HEK293 (cell line): ENCODE results near the gene OVOL2.
A peak's percentile ranks its signal among the peaks of the same experiment; 100 is the strongest.
"Not testable (repeated sequence)": the region's sequence is repeated elsewhere in the genome, so short reads cannot be mapped to it uniquely, and the experiment has no call there.

Source experiments
- CTCF ChIA-PET: fragments of 350-600 bp; formaldehyde crosslinking; extraction: SDS; loops from one replicate; lab custom pipeline; 2021; ENCODE audit warnings: antibody characterized with exemption; lab: Yijun Ruan, JAX
- POLR2A ChIA-PET: fragments of 300-600 bp; formaldehyde crosslinking; extraction: SDS; loops from one replicate; lab custom pipeline; 2020; ENCODE audit warnings: antibody characterized with exemption, inconsistent platforms; lab: Yijun Ruan, JAX
- H3K27ac ChIP-seq: fragments of 200-500 bp; sonication (Bioruptor generic); 2 replicates; pipeline ENCODE4 v1.5.1; 2014; ENCODE audit warnings: low read depth, low read length, control low read depth, inconsistent platforms; ENCODE audit errors: extremely low read depth
- H3K36me3 ChIP-seq, 2 experiments: fragments of 200-500 bp in 1 of 2; sonication (Bioruptor generic) in 1 of 2; 1 replicate in 1 of 2; 2 replicates in 1 of 2; pipeline ENCODE4 v1.5.1; 2014 to 2017; ENCODE audit warnings: inconsistent platforms in 2 of 2, low read length in 2 of 2; ENCODE audit not compliant: control insufficient read depth in 2 of 2, insufficient read depth in 1 of 2
- H3K4me1 ChIP-seq: fragments of 200-500 bp; sonication (Bioruptor generic); 2 replicates; pipeline ENCODE4 v1.5.1; 2014; ENCODE audit warnings: mild to moderate bottlenecking, low read length, inconsistent platforms; ENCODE audit not compliant: control insufficient read depth, insufficient read depth
- H3K4me3 ChIP-seq: 2 replicates; pipeline ENCODE4 v1.5.1; 2011; ENCODE audit warnings: low read depth, mild to moderate bottlenecking, control low read depth, low read length, moderate library complexity
- H3K9me3 ChIP-seq: fragments of 200-500 bp; sonication (Bioruptor generic); 2 replicates; pipeline ENCODE4 v1.5.1; 2014; ENCODE audit warnings: low read depth, low read length, inconsistent platforms; ENCODE audit not compliant: control insufficient read depth, insufficient read depth
- CTCF ChIP-seq: fragments of 450-650 bp; formaldehyde crosslinking; IDR thresholded peaks from 2 replicates; pipeline ENCODE4 v1.5.1; 2016; ENCODE audit warnings: missing biosample characterization, missing genetic modification characterization
- HOXC10 ChIP-seq: sonication (generic); formaldehyde crosslinking; IDR thresholded peaks from 2 replicates; pipeline ENCODE4 v1.8.1; 2023; ENCODE audit warnings: mild to moderate bottlenecking, missing genetic modification reagents
- SP2 ChIP-seq: fragments of 450-650 bp; formaldehyde crosslinking; IDR thresholded peaks from 2 replicates; pipeline ENCODE4 v1.5.1; 2016; ENCODE audit warnings: missing biosample characterization, missing genetic modification characterization
- WT1 ChIP-seq: fragments of 450-650 bp; formaldehyde crosslinking; IDR thresholded peaks from 2 replicates; pipeline ENCODE4 v1.5.1; 2016; ENCODE audit warnings: missing biosample characterization, missing genetic modification characterization
- ZBTB21 ChIP-seq: fragments of 450-650 bp; formaldehyde crosslinking; IDR thresholded peaks from 2 replicates; pipeline ENCODE4 v1.5.1; 2017; ENCODE audit warnings: missing biosample characterization, missing genetic modification characterization
- ZNF169 ChIP-seq: fragments of 450-650 bp; formaldehyde crosslinking; IDR thresholded peaks from 2 replicates; pipeline ENCODE4 v1.5.1; 2016; ENCODE audit warnings: missing biosample characterization, missing genetic modification characterization
- ZNF19 ChIP-seq: fragments of 450-650 bp; formaldehyde crosslinking; IDR thresholded peaks from 2 replicates; pipeline ENCODE4; 2016; ENCODE audit warnings: missing biosample characterization, missing genetic modification characterization, low read depth
- ZNF2 ChIP-seq: fragments of 450-650 bp; formaldehyde crosslinking; IDR thresholded peaks from 2 replicates; pipeline ENCODE4 v1.5.1; 2016; ENCODE audit warnings: missing biosample characterization, missing genetic modification characterization
- ZNF366 ChIP-seq: fragments of 450-650 bp; formaldehyde crosslinking; conservative IDR thresholded peaks from 2 replicates; pipeline ENCODE4 v1.5.1; 2016; ENCODE audit warnings: missing biosample characterization, missing genetic modification characterization
- ZNF501 ChIP-seq: fragments of 450-650 bp; formaldehyde crosslinking; IDR thresholded peaks from 2 replicates; pipeline ENCODE4 v1.5.1; 2016; ENCODE audit warnings: missing biosample characterization, missing genetic modification characterization
- ZNF610 ChIP-seq: fragments of 450-650 bp; formaldehyde crosslinking; IDR thresholded peaks from 2 replicates; pipeline ENCODE4 v1.5.1; 2016; ENCODE audit warnings: missing biosample characterization, missing genetic modification characterization, borderline replicate concordance
- ZNF837 ChIP-seq: fragments of 450-650 bp; formaldehyde crosslinking; IDR thresholded peaks from 2 replicates; pipeline ENCODE4 v1.5.1; 2016; ENCODE audit warnings: missing biosample characterization, missing genetic modification characterization
- ZNF843 ChIP-seq: fragments of 450-650 bp; formaldehyde crosslinking; IDR thresholded peaks from 2 replicates; pipeline ENCODE4 v1.5.1; 2016; ENCODE audit warnings: missing biosample characterization, missing genetic modification characterization
- TF ChIP-seq, protein P1 (sequence below): fragments of 450-650 bp; formaldehyde crosslinking; IDR thresholded peaks from 2 replicates; pipeline ENCODE4; 2016; ENCODE audit warnings: missing biosample characterization, missing genetic modification characterization
- TF ChIP-seq, protein P2 (sequence below): fragments of 450-650 bp; formaldehyde crosslinking; IDR thresholded peaks from 2 replicates; pipeline ENCODE4 v1.5.1; 2017; ENCODE audit warnings: missing biosample characterization, missing genetic modification characterization

The OVOL2 gene

DNA sequence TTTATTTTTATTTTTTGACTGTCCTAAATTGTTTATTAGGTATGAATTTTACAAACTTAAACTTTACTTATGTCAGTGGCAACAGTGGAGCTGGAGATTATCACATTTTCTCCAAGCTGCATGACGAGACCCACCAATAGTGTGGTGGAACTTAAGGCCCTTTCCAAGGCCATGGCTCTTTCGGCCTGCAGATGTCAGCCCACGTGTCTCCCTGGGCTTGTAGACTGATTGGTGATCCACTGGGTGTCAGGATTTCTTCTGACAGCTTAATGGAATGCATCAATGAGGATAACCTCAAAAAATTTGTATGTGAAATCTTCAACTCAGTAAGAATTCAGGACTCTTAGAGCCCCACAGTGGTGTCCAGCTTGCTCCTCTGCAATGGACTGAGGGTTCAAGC lies 32.3 kb upstream of the OVOL2 start:
- no peak overlapping the region for H3K4me3 ChIP-seq
- no peaks in the 10 kb centered on the region for H3K4me1 ChIP-seq
- CTCF ChIA-PET: interaction anchor here (0.7 kb wide), 1 partner anchor 100 kb away, joined by 4 read pairs; no protein-coding TSS in a partner anchor
- POLR2A ChIA-PET: no interaction called here
- TF ChIP-seq ZNF837: no peak
- TF ChIP-seq CTCF (tag by site-specific recombination): peak; percentile 40; the same call in 1 of the 2 replicates
- no peaks in the 10 kb centered on the region for H3K36me3 ChIP-seq
- H3K27ac ChIP-seq: no peak overlapping the region
- H3K9me3 ChIP-seq: no peaks in the 10 kb centered on the region

GRCh38 chr20:18088841-18089240 lies 31.1 kb upstream of the OVOL2 start:
- CTCF ChIA-PET, H3K4me1 ChIP-seq, H3K36me3 ChIP-seq, H3K4me3 ChIP-seq, POLR2A ChIA-PET, H3K27ac ChIP-seq, H3K9me3 ChIP-seq: not testable (repeated sequence)

- CTCF ChIA-PET: not testable (repeated sequence)
These were observed 30.6 kb upstream of the OVOL2 start for GRCh38 chr20:18088298-18088697.

DNA sequence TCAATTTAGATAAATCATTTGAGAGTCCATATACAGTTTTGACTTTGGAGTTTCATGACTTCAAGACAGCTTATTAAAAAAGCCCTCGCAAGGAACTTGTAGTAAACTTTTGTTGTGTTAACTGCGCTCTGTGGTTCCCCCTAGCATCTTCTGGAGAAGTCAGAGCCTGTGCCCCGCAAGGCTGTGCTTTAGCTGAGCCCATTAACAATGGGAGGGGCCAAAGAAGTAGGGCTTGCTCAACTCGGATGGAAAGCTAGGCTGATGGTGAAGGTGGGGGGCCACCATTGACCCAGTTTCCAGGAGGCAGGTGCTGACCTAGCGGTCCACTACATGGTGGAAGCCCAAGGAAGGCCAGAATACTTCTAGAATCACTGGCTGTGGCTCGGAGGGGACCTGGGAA lies 29.3 kb upstream of the OVOL2 start:
- Histone ChIP-seq H3K9me3 (no peaks in the 10 kb centered on the region), H3K27ac (no peak overlapping the region), H3K4me1 (no peaks in the 10 kb centered on the region), H3K36me3 (no peaks in the 10 kb centered on the region), H3K4me3 (no peak overlapping the region)
- ChIA-PET POLR2A (no interaction called here), CTCF (no interaction called here)
- TF ChIP-seq SP2 (tag by site-specific recombination) (no peak), ZNF843 (tag by site-specific recombination) (no peak), WT1 (no peak)
- TF ChIP-seq, protein P1, sequence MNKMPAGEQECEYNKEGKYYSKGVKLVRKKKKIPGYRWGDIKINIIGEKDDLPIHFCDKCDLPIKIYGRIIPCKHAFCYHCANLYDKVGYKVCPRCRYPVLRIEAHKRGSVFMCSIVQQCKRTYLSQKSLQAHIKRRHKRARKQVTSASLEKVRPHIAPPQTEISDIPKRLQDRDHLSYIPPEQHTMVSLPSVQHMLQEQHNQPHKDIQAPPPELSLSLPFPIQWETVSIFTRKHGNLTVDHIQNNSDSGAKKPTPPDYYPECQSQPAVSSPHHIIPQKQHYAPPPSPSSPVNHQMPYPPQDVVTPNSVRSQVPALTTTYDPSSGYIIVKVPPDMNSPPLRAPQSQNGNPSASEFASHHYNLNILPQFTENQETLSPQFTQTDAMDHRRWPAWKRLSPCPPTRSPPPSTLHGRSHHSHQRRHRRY (tag by site-specific recombination): no peak

More at GRCh38 chr20:18088298-18088697, 30.6 kb upstream of the OVOL2 start:
- H3K4me3 ChIP-seq, H3K27ac ChIP-seq, H3K4me1 ChIP-seq, POLR2A ChIA-PET, H3K9me3 ChIP-seq, H3K36me3 ChIP-seq: not testable (repeated sequence)
- TF ChIP-seq ZNF366: peak; percentile 53; the same call in 1 of the 2 replicates
- TF ChIP-seq, all 188 proteins: peak for 1; not testable (repeated sequence) for 187

DNA sequence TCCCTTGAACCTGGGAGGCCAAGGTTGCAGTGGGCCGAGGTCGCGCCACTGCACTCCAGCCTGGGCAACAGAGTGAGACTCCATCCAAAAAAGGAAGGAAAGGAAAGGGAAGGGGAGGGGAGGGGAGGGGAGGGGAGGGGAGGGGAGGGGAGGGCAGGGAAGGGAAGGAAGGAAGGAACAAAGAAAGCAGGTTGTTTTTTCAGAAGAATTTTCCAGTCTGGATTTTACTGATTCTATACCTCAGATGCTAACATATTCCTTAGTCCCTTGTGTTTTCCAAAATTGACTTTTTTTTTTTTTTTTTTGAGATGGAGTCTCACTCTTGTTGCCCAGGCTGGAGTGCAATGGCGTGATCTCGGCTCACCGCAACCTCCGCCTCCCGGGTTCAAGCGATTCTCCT lies 23.1 kb upstream of the OVOL2 start:
- H3K9me3 ChIP-seq, POLR2A ChIA-PET, CTCF ChIA-PET, H3K27ac ChIP-seq, H3K4me3 ChIP-seq, H3K36me3 ChIP-seq, H3K4me1 ChIP-seq: not testable (repeated sequence)

- ChIA-PET POLR2A (no interaction called here), CTCF (no interaction called here)
- H3K9me3 ChIP-seq: no peaks in the 10 kb centered on the region
- no peak overlapping the region for H3K4me3 ChIP-seq
- no peaks in the 10 kb centered on the region for H3K4me1 ChIP-seq
- no peaks in the 10 kb centered on the region for H3K36me3 ChIP-seq
- H3K27ac ChIP-seq: no peak overlapping the region
- no peak for TF ChIP-seq ZNF19 (tag by site-specific recombination)
- no peak for TF ChIP-seq ZNF169 (tag by site-specific recombination)
- no peak for TF ChIP-seq ZNF501 (tag by site-specific recombination)
- TF ChIP-seq, protein P2, sequence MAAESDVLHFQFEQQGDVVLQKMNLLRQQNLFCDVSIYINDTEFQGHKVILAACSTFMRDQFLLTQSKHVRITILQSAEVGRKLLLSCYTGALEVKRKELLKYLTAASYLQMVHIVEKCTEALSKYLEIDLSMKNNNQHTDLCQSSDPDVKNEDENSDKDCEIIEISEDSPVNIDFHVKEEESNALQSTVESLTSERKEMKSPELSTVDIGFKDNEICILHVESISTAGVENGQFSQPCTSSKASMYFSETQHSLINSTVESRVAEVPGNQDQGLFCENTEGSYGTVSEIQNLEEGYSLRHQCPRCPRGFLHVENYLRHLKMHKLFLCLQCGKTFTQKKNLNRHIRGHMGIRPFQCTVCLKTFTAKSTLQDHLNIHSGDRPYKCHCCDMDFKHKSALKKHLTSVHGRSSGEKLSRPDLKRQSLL (tag by site-specific recombination): no peak
- TF ChIP-seq ZBTB21 (tag by site-specific recombination): no peak
- no peak for TF ChIP-seq CTCF (tag by site-specific recombination)
- no peak for TF ChIP-seq HOXC10 (CRISPR knock-in tag)
- TF ChIP-seq ZNF2 (tag by site-specific recombination): no peak
- no peak for TF ChIP-seq ZNF610
These were observed 22.1 kb upstream of the OVOL2 start for GRCh38 chr20:18079756-18080353.
